Measurements from ENCODE around the gene HOXA13.

HOXA13 gene

DNA sequence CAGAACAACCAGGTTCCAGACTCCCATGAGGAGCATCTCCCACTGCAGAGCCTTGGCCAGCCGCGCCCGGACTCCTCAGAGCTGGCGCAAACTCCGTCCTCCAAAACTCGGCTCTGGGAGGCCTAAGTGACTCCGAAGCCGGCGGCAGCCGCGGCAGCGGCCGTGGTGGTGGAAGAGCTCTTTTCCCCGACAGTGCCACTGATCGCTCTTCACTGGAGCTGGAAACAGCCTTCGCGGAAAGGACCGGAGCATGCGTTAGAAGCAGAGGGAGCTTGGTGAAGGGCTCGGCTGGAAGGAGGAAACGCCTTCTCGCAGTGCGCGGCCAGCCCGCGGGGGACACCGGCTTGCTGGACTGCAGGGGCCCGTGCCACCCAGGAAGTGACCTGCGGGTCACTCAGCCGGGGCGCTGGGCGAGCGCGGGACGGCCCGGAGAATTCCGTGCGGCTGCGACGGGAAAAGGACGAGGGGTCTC is 5.0 kb upstream of the HOXA13 start:
- H3K27ac ChIP-seq = no peak overlapping the region
- no peak for DNase-seq (ENCODE audit: low read depth, low spot score)
- peak overlapping the region; percentile 47; the same call in 1 of the 2 replicates for H3K4me3 ChIP-seq
- TF ChIP-seq EZH2 (IDR thresholded peaks at IDR 0.05) (no peak), FOXP2 (optimal IDR thresholded peaks at IDR 0.05; ENCODE audit: control extremely low read depth, extremely low read length, insufficient read depth) (no peak), POLR2AphosphoS5 (IDR thresholded peaks at IDR 0.05; ENCODE audit: borderline replicate concordance, low read depth, low read length) (no peak)
- no peaks in the 10 kb centered on the region for H3K36me3 ChIP-seq (ENCODE audit: insufficient read depth, low read length)
- no peaks in the 10 kb centered on the region for H3K9me3 ChIP-seq (ENCODE audit: low read depth, low read length)
- H3K9ac ChIP-seq (ENCODE audit: insufficient read length) = no peak overlapping the region

DNA sequence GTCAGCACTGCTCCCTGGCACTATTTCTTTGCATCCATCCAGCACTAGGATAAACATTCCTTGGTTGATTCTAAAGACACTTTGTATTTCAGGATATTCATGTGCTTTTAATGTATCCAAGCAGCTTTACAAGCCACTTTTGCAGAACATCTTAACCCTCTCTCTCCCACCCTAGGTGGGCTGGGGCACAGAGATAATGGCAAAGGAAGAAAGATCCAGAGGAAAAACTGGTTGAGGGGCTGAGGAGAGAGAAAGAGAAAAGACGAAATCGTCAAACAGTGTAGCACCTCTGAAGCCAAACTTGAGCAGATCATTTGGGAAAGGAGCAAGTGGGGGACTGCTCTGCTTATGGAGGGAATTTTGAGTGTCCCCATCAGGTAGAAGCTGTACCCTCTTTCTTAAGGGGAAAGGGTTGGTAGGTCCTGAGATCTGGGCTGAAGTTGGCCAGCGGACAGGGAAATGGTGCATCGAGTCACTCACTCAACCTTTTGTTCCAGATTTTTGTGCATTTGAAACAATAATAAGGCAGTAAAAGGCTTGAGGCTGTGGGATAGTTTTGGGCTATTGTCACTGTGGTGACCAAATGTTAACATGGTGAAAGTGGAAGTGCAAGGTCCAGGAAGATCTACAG is 4.2 kb upstream of the HOXA13 start:
- no peak for DNase-seq (ENCODE audit: low read depth, low spot score)
- no peak for TF ChIP-seq FOXP2 (optimal IDR thresholded peaks at IDR 0.05; ENCODE audit: control extremely low read depth, extremely low read length, insufficient read depth)
- TF ChIP-seq EZH2 (IDR thresholded peaks at IDR 0.05) = no peak
- no peak for TF ChIP-seq POLR2AphosphoS5 (IDR thresholded peaks at IDR 0.05; ENCODE audit: borderline replicate concordance, low read depth, low read length)
- Histone ChIP-seq H3K27ac (no peak overlapping the region), H3K9me3 (ENCODE audit: low read depth, low read length) (no peaks in the 10 kb centered on the region), H3K4me3 (no peak overlapping the region), H3K36me3 (ENCODE audit: insufficient read depth, low read length) (no peaks in the 10 kb centered on the region), H3K9ac (ENCODE audit: insufficient read length) (no peak overlapping the region)

DNA sequence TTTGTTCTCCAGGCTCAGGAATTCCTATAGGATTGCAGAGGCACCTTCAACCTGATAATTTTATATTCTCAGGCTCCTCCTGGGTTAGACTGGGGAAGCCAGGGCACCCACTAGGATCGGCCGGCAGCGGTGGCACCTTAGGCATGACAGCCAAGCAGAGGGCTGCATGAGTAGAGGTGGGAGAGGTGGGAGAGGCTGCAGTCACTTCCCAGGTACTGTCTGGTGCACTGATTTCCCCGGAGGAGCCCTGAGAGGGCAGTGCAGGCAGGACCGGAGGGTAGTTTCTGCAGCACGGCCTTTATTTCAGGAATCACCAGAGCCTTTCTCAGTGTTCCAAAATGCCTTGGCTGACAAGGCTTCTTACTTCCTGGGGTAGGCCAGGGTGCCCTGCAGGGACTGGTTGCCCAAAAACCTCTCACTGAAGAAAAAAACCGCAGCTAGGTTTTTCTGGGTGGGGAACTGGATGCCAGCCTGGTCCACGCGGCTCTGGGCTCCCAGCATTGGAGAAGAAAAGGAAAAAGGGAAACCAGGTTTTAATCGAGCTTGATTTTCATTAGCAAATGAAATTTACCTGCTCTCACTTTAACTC is 3.6 kb upstream of the HOXA13 start:
- no peak overlapping the region for H3K27ac ChIP-seq
- no peaks in the 10 kb centered on the region for H3K9me3 ChIP-seq (ENCODE audit: low read depth, low read length)
- H3K36me3 ChIP-seq (ENCODE audit: insufficient read depth, low read length) = no peaks in the 10 kb centered on the region
- TF ChIP-seq POLR2AphosphoS5 (IDR thresholded peaks at IDR 0.05; ENCODE audit: borderline replicate concordance, low read depth, low read length) (no peak), EZH2 (IDR thresholded peaks at IDR 0.05) (no peak), FOXP2 (optimal IDR thresholded peaks at IDR 0.05; ENCODE audit: control extremely low read depth, extremely low read length, insufficient read depth) (no peak)
- H3K9ac ChIP-seq (ENCODE audit: insufficient read length) = no peak overlapping the region
- no peak overlapping the region for H3K4me3 ChIP-seq
- no peak for DNase-seq (ENCODE audit: low read depth, low spot score)

DNA sequence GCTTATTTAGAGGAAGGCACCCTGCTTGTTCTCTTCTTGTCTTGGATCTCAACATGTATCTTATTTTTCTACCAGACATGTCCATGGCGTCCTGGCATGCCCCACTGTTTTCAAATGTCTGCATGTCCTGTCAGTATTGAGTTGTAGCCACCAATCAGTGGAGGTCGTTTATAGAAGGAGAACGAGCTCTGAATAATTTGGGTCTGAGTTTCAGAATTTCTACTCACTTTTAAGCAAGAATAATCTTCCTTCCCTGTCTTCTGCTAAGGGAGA is 2.9 kb upstream of the HOXA13 start:
- DNase-seq (ENCODE audit: low read depth, low spot score) = no peak

DNA sequence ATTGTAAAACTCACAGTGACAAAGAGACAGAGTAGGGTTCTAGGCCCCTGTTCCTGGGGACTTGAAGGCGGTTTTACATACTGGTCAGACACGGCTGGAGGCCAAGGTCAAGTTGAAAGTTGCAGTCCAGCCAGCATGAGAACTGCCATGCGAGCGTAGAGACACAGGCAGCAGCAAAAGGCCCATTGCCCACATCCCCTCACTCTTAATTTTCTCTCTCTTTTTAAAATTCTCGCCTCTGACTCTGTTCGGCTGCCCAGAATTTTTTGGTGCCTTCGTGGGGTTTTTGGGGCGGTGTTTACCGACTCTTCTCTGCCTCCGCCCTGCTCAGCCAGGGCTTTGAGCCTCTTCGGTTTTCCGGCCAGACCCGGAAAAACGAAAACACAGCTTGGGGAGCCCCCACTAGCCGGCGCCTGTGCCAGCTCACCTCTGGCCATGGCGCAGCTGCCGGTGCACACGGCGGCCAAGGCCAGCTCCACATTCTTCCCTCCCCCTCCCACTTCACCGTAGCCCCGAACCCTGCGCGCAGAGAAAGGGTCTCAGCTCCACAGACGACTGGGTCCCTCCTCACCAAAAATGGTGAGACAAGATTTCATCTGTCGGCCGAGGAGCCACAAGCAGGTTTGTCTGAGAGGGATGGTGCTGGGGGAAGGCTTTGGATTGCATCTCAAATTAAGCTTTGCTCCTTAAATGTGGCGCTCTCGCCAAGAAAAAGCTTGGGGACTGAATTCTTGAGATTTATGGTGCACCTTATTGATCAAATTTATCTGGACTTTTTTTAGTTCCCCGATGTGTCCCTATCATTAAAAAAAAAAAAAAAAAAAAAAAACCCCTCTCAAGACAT is 2.3 kb upstream of the HOXA13 start:
- Histone ChIP-seq H3K9ac (ENCODE audit: insufficient read length) (no peak overlapping the region), H3K4me3 (no peak overlapping the region), H3K9me3 (ENCODE audit: low read depth, low read length) (no peaks in the 10 kb centered on the region), H3K36me3 (ENCODE audit: insufficient read depth, low read length) (no peaks in the 10 kb centered on the region), H3K27ac (no peak overlapping the region)
- no peak for DNase-seq (ENCODE audit: low read depth, low spot score)
- no peak for TF ChIP-seq EZH2 (IDR thresholded peaks at IDR 0.05)
- no peak for TF ChIP-seq POLR2AphosphoS5 (IDR thresholded peaks at IDR 0.05; ENCODE audit: borderline replicate concordance, low read depth, low read length)
- no peak for TF ChIP-seq FOXP2 (optimal IDR thresholded peaks at IDR 0.05; ENCODE audit: control extremely low read depth, extremely low read length, insufficient read depth)

More for the DNA sequence above, 2.9 kb upstream of the HOXA13 start:
- Histone ChIP-seq H3K9me3 (ENCODE audit: low read depth, low read length) (no peaks in the 10 kb centered on the region), H3K9ac (ENCODE audit: insufficient read length) (no peak overlapping the region), H3K4me3 (no peak overlapping the region), H3K36me3 (ENCODE audit: insufficient read depth, low read length) (no peaks in the 10 kb centered on the region), H3K27ac (no peak overlapping the region)
- TF ChIP-seq POLR2AphosphoS5 (IDR thresholded peaks at IDR 0.05; ENCODE audit: borderline replicate concordance, low read depth, low read length) = no peak
- no peak for TF ChIP-seq EZH2 (IDR thresholded peaks at IDR 0.05)
- TF ChIP-seq FOXP2 (optimal IDR thresholded peaks at IDR 0.05; ENCODE audit: control extremely low read depth, extremely low read length, insufficient read depth) = no peak

DNA sequence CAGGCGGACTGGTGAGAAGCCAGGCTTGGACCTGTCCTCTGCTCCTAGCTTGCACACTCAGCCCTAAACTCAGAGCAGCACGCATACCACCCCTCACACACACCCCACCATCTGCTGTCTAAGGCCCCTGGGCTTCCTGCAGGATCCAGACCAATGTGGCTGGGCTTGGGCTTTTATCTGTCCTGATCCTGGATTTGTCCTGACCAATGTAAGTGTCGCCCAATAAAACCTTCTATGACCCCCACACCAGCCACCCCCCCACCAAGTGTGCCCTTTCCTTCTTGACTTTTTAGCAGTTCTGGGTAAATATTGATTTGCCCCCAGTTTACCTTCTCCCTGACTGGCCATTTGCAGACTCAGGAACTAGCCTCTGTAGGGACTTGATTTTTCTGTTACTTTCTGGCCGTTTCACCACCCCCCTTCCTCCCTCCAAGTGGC is 1.7 kb upstream of the HOXA13 start:
- Histone ChIP-seq H3K27ac (no peak overlapping the region), H3K36me3 (ENCODE audit: insufficient read depth, low read length) (no peaks in the 10 kb centered on the region), H3K9ac (ENCODE audit: insufficient read length) (no peak overlapping the region), H3K4me3 (no peak overlapping the region), H3K9me3 (ENCODE audit: low read depth, low read length) (no peaks in the 10 kb centered on the region)
- DNase-seq (ENCODE audit: low read depth, low spot score) = no peak
- TF ChIP-seq POLR2AphosphoS5 (IDR thresholded peaks at IDR 0.05; ENCODE audit: borderline replicate concordance, low read depth, low read length) = no peak

DNA sequence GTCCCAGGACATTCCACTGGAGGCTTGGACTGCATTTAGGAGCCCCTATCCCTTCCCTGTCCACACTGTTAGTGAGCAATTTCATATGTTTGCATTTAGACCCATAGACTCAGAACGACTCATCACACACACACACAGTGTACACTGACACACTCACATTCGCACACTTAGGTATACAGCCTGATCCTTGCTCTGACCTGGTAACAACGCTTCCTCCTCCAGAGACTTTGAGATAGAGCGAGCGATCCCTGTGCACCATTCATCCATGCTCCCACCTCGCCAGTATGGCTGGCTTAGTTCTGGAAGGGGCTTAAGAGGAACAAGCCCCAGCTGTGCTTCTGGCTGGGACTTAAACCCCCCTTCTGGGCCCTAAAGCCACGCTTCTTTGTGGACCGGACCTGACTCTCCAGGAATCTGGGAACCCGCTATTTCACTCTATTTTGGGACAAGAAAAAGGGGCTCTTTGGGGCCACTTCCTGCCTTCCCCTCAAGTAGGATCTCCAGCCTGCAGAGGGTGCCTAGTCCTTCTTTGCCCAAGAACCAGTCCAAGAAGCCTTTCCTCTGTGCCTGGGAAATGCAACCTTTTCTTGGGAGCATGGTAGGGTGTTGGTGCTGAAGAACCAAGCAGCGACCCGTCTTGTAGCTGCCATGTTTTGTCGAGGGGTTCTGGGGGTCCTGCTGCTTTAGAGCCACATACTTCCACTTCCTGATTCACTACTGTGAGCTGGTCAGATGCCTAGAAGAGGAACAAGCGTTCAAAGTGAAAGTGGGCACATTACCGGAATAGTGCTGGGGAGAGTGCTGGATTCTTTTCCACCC is 1.1 kb upstream of the HOXA13 start:
- TF ChIP-seq FOXP2 (optimal IDR thresholded peaks at IDR 0.05; ENCODE audit: control extremely low read depth, extremely low read length, insufficient read depth) = no peak
- TF ChIP-seq POLR2AphosphoS5 (IDR thresholded peaks at IDR 0.05; ENCODE audit: borderline replicate concordance, low read depth, low read length) = no peak
- no peak for TF ChIP-seq EZH2 (IDR thresholded peaks at IDR 0.05)
- Histone ChIP-seq H3K9me3 (ENCODE audit: low read depth, low read length) (no peaks in the 10 kb centered on the region), H3K36me3 (ENCODE audit: insufficient read depth, low read length) (no peaks in the 10 kb centered on the region), H3K9ac (ENCODE audit: insufficient read length) (no peak overlapping the region), H3K27ac (no peak overlapping the region), H3K4me3 (peak overlapping the region; percentile 81)
- no peak for DNase-seq (ENCODE audit: low read depth, low spot score)

All from SK-N-MC (cell line).